Cardiac muscle cell (in vitro differentiated cells and primary cell): ENCODE data around the gene SKI. TPM values are rescaled to one million over a fixed set of nuclear protein-coding genes. Genes with fewer than 3 reads are reported as not detected.

Experiments
- DNase-seq, 2 donors: peaks; one replicate each; pipeline versions ENCODE4 v3.0.0 to v3.0.0-alpha.2; 2010 to 2017; ENCODE audit warnings: low read depth in 1 of 2, low spot score in 1 of 2
- H3K27ac ChIP-seq: fragments of 200-600 bp; sonication (generic); 2 replicates; pipeline ENCODE4 v1.5.1; 2016
- H3K27me3 ChIP-seq: fragments of 200-600 bp; sonication (generic); 2 replicates; pipeline ENCODE4 v1.6.0; 2016; ENCODE audit warnings: control low read depth
- H3K36me3 ChIP-seq: fragments of 200-600 bp; sonication (generic); 2 replicates; pipeline ENCODE4 v1.5.1; 2016; ENCODE audit warnings: control low read depth
- H3K4me1 ChIP-seq: fragments of 200-600 bp; sonication (generic); 2 replicates; pipeline ENCODE4 v1.8.1; 2017; ENCODE audit warnings: low read depth, mild to moderate bottlenecking, mixed run types
- H3K4me3 ChIP-seq: fragments of 200-600 bp; sonication (generic); 2 replicates; pipeline ENCODE4 v1.5.1; 2016; ENCODE audit warnings: mild to moderate bottlenecking
- H3K9me3 ChIP-seq: fragments of 200-600 bp; sonication (generic); 2 replicates; pipeline ENCODE4 v1.5.1; 2017; ENCODE audit warnings: low read depth, mild to moderate bottlenecking, control low read depth
- CTCF ChIP-seq: IDR thresholded peaks from 2 replicates; pipeline ENCODE4 v1.5.1; 2012; ENCODE audit warnings: low read depth, mild to moderate bottlenecking, low read length
- polyA plus RNA-seq: library from polyadenylated mRNA; unstranded; fragments of >200 nt; fragmentation: Nextera tagmentation; extraction: Ambion mirVana; gene quantifications from 2 replicates; pipeline ENCODE4 v1.2.1, GENCODE V29; 2016
- total RNA-seq: library from RNA; depleted of rRNA; stranded (reverse); fragments of >200 nt; gene quantifications from 2 replicates; pipeline ENCODE4 v1.2.3, GENCODE V29; 2016

Gene SKI
- total and polyA plus RNA-seq, 2 experiments from 2014 or later = 2.7 to 31.9 TPM

GRCh38 chr1:2252423-2252822 lies 24.3 kb downstream of the SKI start:
- H3K36me3 ChIP-seq = no peaks in the 10 kb centered on the region
- H3K4me1 ChIP-seq = peaks cover 10% of the 10 kb centered on the region
- H3K4me3 ChIP-seq = no peak overlapping the region
- no peak for DNase-seq
- no peaks in the 10 kb centered on the region for H3K27me3 ChIP-seq
- TF ChIP-seq CTCF = no peak
- no peak overlapping the region for H3K27ac ChIP-seq
- no peaks in the 10 kb centered on the region for H3K9me3 ChIP-seq

- Histone ChIP-seq H3K9me3 (no peaks in the 10 kb centered on the region), H3K4me3 (no peak overlapping the region), H3K36me3 (no peaks in the 10 kb centered on the region), H3K27me3 (no peaks in the 10 kb centered on the region), H3K27ac (no peak overlapping the region), H3K4me1 (peaks cover 3% of the 10 kb centered on the region)
- DNase-seq = no peak
- no peak for TF ChIP-seq CTCF
Measured at GRCh38 chr1:2253036-2253796, 25.1 kb downstream of the SKI start.

- no peaks in the 10 kb centered on the region for H3K9me3 ChIP-seq
- no peak for TF ChIP-seq CTCF
- H3K27ac ChIP-seq = no peak overlapping the region
- no peak overlapping the region for H3K4me3 ChIP-seq
- DNase-seq = no peak
- no peaks in the 10 kb centered on the region for H3K4me1 ChIP-seq
- no peaks in the 10 kb centered on the region for H3K27me3 ChIP-seq
- H3K36me3 ChIP-seq = no peaks in the 10 kb centered on the region
Measured at GRCh38 chr1:2253797-2254480, 25.8 kb downstream of the SKI start.

- Histone ChIP-seq H3K4me1 (no peaks in the 10 kb centered on the region), H3K27me3 (no peaks in the 10 kb centered on the region), H3K9me3 (no peaks in the 10 kb centered on the region), H3K4me3 (no peak overlapping the region), H3K36me3 (no peaks in the 10 kb centered on the region), H3K27ac (no peak overlapping the region)
- TF ChIP-seq CTCF = no peak
- DNase-seq = no peak
Measured at GRCh38 chr1:2255047-2255419, 26.9 kb downstream of the SKI start.

GRCh38 chr1:2255420-2256369 lies 27.6 kb downstream of the SKI start:
- Histone ChIP-seq H3K27ac (no peak overlapping the region), H3K4me3 (no peak overlapping the region), H3K27me3 (no peaks in the 10 kb centered on the region), H3K4me1 (no peaks in the 10 kb centered on the region), H3K36me3 (no peaks in the 10 kb centered on the region), H3K9me3 (no peaks in the 10 kb centered on the region)
- DNase-seq = peak in 1 of 2 donors; percentile 78
- TF ChIP-seq CTCF = no peak
